AML-193 (cell line): ENCODE results near the gene MICAL3.
"Not testable (repeated sequence)": the region's sequence is repeated elsewhere in the genome, so short reads cannot be mapped to it uniquely, and the experiment has no call there.

Experiments used
- DNase-seq, 2 experiments: peaks; one replicate each; lab custom pipeline; 2025; lab: John Stamatoyannopoulos, UW

Gene MICAL3

GRCh38 chr22:17999851-18000250, 24.5 kb downstream of the MICAL3 start:
- no peak for DNase-seq

- DNase-seq: no peak
Measured at GRCh38 chr22:17998913-17999312, 25.4 kb downstream of the MICAL3 start.

GRCh38 chr22:17997456-17997855, 26.9 kb downstream of the MICAL3 start:
- no peak for DNase-seq

GRCh38 chr22:17995256-17995655, 29.1 kb downstream of the MICAL3 start:
- DNase-seq: not testable (repeated sequence)

GRCh38 chr22:17994424-17995108, 29.8 kb downstream of the MICAL3 start:
- DNase-seq: no peak

GRCh38 chr22:17992976-17993375, 31.4 kb downstream of the MICAL3 start:
- not testable (repeated sequence) for DNase-seq

- not testable (repeated sequence) for DNase-seq
Measured at GRCh38 chr22:17991992-17992391, 32.4 kb downstream of the MICAL3 start.

GRCh38 chr22:17990942-17991341, 33.4 kb downstream of the MICAL3 start:
- no peak for DNase-seq

GRCh38 chr22:17990147-17990546, 34.2 kb downstream of the MICAL3 start:
- DNase-seq: no peak

GRCh38 chr22:17988800-17989513, 35.4 kb downstream of the MICAL3 start:
- no peak for DNase-seq

GRCh38 chr22:17985606-17986005, 38.8 kb downstream of the MICAL3 start:
- DNase-seq: no peak

GRCh38 chr22:17985071-17985470, 39.3 kb downstream of the MICAL3 start:
- DNase-seq: not testable (repeated sequence)

GRCh38 chr22:17984114-17984513, 40.2 kb downstream of the MICAL3 start:
- no peak for DNase-seq

- DNase-seq: no peak
Measured at GRCh38 chr22:17982572-17983141, 41.7 kb downstream of the MICAL3 start.

GRCh38 chr22:17981497-17981896, 42.9 kb downstream of the MICAL3 start:
- no peak for DNase-seq

GRCh38 chr22:17980638-17981051, 43.7 kb downstream of the MICAL3 start:
- DNase-seq: peak; percentile 13 to 18

- DNase-seq: no peak
Measured at GRCh38 chr22:17980015-17980590, 44.3 kb downstream of the MICAL3 start.

GRCh38 chr22:17978027-17978426, 46.3 kb downstream of the MICAL3 start:
- no peak for DNase-seq

GRCh38 chr22:17977371-17977770, 47.0 kb downstream of the MICAL3 start:
- no peak for DNase-seq

- DNase-seq: no peak
Measured at GRCh38 chr22:17976121-17976520, 48.2 kb downstream of the MICAL3 start.

GRCh38 chr22:17974703-17975372, 49.5 kb downstream of the MICAL3 start:
- DNase-seq: peak; percentile 13 to 18

- no peak for DNase-seq
Measured at GRCh38 chr22:17974087-17974486, 50.3 kb downstream of the MICAL3 start.
